Upper lobe of left lung (tissue), 6 donors: ENCODE results near the gene ZG16. TPM values are rescaled to one million over a fixed set of nuclear protein-coding genes. Genes with fewer than 3 reads are reported as not detected.

ENCODE experiments used
- ATAC-seq, 2 donors: fragments of 200-7000 bp; cut with Tn5 transposase; one replicate each; pipeline ENCODE4 v1.9.1; 2022; ENCODE audit warnings: mild to moderate bottlenecking in 2 of 2, moderate library complexity in 2 of 2; ENCODE audit not compliant: low FRiP score in 2 of 2
- DNase-seq, 2 donors: peaks; one replicate each; pipeline ENCODE4 v3.0.0-alpha.2; 2019 to 2020
- H3K27ac ChIP-seq, 4 donors: fragments of 200-600 bp; sonication (generic); one replicate each; pipeline ENCODE4 v1.5.1; 2016 to 2019
- H3K27me3 ChIP-seq, 4 donors: fragments of 200-600 bp; sonication (generic); one replicate each; pipeline ENCODE4 v1.5.1; 2017 to 2019
- H3K36me3 ChIP-seq, 4 donors: fragments of 200-600 bp; sonication (generic); one replicate each; pipeline ENCODE4 v1.5.1; 2016 to 2019
- H3K4me1 ChIP-seq, 4 donors: fragments of 200-600 bp; sonication (generic); one replicate each; pipeline ENCODE4 v1.5.1; 2018 to 2019
- H3K4me3 ChIP-seq, 4 donors: fragments of 200-600 bp; sonication (generic); one replicate each; pipeline ENCODE4 v1.5.1; 2017 to 2019; ENCODE audit warnings: mild to moderate bottlenecking in 2 of 4, moderate library complexity in 1 of 4
- H3K9me3 ChIP-seq, 4 donors: fragments of 200-600 bp; sonication (generic); one replicate each; pipeline ENCODE4 v1.5.1; 2018 to 2019
- CTCF ChIP-seq, 6 experiments: fragments of 450-650 bp in 4 of 6; fragments of 200-600 bp in 2 of 6; sonication (generic) in 2 of 6; IDR thresholded peaks; one replicate each; pipeline ENCODE4 v1.5.1; 2016 to 2019; ENCODE audit warnings: antibody characterized with exemption in 6 of 6
- EP300 ChIP-seq, 4 donors: sonication (generic); formaldehyde crosslinking; IDR thresholded peaks; one replicate each; pipeline ENCODE4 v1.5.1; 2017; ENCODE audit warnings: antibody characterized with exemption in 4 of 4, control low read depth in 2 of 4
- POLR2A ChIP-seq, 4 donors: fragments of 450-650 bp; IDR thresholded peaks; one replicate each; pipeline ENCODE4 v1.5.1; 2016 to 2017; ENCODE audit warnings: antibody characterized with exemption in 4 of 4, mild to moderate bottlenecking in 2 of 4
- POLR2AphosphoS5 ChIP-seq, 2 donors: sonication (generic); formaldehyde crosslinking; IDR thresholded peaks; one replicate each; pipeline ENCODE4 v1.5.1; 2017; ENCODE audit warnings: antibody characterized with exemption in 2 of 2
- WGBS, 2 donors: methylation state at CpG; one replicate each; pipeline ENCODE4 v1.1.5; 2017 to 2018; 5-methylcytosine and 5-hydroxymethylcytosine counted together
- total RNA-seq, 6 donors: library from RNA; depleted of rRNA in 4 of 6; stranded (reverse); fragments of >200 nt in 4 of 6; gene quantifications; one replicate each; pipeline versions ENCODE4 v1.1.0 to v1.2.1, GENCODE V29; 2016 to 2021
- donor health status: DM: no; HTN: no; CAD: no; lungs with moderate emphysema.
- donor health status: DM: no; HTN: yes; CAD: no; lungs with severe emphysema.

The ZG16 gene
- total RNA-seq, 6 donors from 2014 or later = 0.11 TPM; not detected in 5

- no peak overlapping the region for H3K27ac ChIP-seq
- TF ChIP-seq POLR2AphosphoS5 (IDR thresholded peaks at IDR 0.05) (no peak), EP300 (IDR thresholded peaks at IDR 0.05) (no peak)
- H3K9me3 ChIP-seq = no peaks in the 10 kb centered on the region
- peaks cover 2 to 22% (median 12%) of the 10 kb centered on the region in 4 donors for H3K36me3 ChIP-seq
- no peak overlapping the region for H3K4me3 ChIP-seq
- peaks cover 58 to 80% (median 64%) of the 10 kb centered on the region in 4 donors for H3K4me1 ChIP-seq
- ATAC-seq (no peak), DNase-seq (peak in 1 of 2 donors; percentile 58)
- WGBS, 2 donors = 79 to 82% methylated on average over 17 to 23 of the region's 24 CpGs
- H3K27me3 ChIP-seq = peaks cover 0 to 5% (median 0%) of the 10 kb centered on the region in 4 donors
Measured at GRCh38 chr16:29813644-29814562, 35.8 kb downstream of the ZG16 start.

GRCh38 chr16:29814592-29814991 lies 36.5 kb downstream of the ZG16 start:
- Histone ChIP-seq H3K36me3 (peaks cover 0 to 22% (median 9%) of the 10 kb centered on the region in 4 donors), H3K4me1 (peaks cover 56 to 80% (median 64%) of the 10 kb centered on the region in 4 donors), H3K9me3 (no peaks in the 10 kb centered on the region), H3K4me3 (no peak overlapping the region), H3K27ac (peak overlapping the region in 3 of 4 donors; percentile 68 to 94 (median 80)), H3K27me3 (peaks cover 0 to 5% (median 0%) of the 10 kb centered on the region in 4 donors)
- TF ChIP-seq CTCF (IDR thresholded peaks at IDR 0.05) = no peak
- TF ChIP-seq EP300 (IDR thresholded peaks at IDR 0.05) = no peak
- TF ChIP-seq POLR2A (IDR thresholded peaks at IDR 0.05) = no peak
- TF ChIP-seq POLR2AphosphoS5 (IDR thresholded peaks at IDR 0.05) = no peak
- WGBS, 2 donors = 76 to 85% methylated on average over 5 of the region's 5 CpGs
- ATAC-seq = no peak
- no peak for DNase-seq

GRCh38 chr16:29815032-29815721 lies 37.1 kb downstream of the ZG16 start:
- no peak for TF ChIP-seq CTCF (IDR thresholded peaks at IDR 0.05)
- TF ChIP-seq POLR2AphosphoS5 (IDR thresholded peaks at IDR 0.05) = no peak
- 2 to 6% methylated on average over 29 to 39 of the region's 39 CpGs for WGBS, 2 donors
- Histone ChIP-seq H3K27me3 (peaks cover 0 to 5% (median 0%) of the 10 kb centered on the region in 4 donors), H3K9me3 (no peaks in the 10 kb centered on the region), H3K36me3 (peaks cover 0 to 19% (median 6%) of the 10 kb centered on the region in 4 donors), H3K4me3 (peak overlapping the region in 3 of 4 donors; percentile 70 to 79 (median 74)), H3K4me1 (peaks cover 59 to 80% (median 64%) of the 10 kb centered on the region in 4 donors), H3K27ac (peak overlapping the region; percentile 68 to 94 (median 82))
- DNase-seq (peak in 1 of 2 donors; percentile 86), ATAC-seq (no peak)

GRCh38 chr16:29815793-29816693 lies 38.0 kb downstream of the ZG16 start, which contains the start of gene PAGR1:
Gene PAGR1 (plus strand): TSS chr16:29816152. CDS start chr16:29816526, 374 bp downstream.
- TF ChIP-seq POLR2AphosphoS5 (IDR thresholded peaks at IDR 0.05) (peak; percentile 83 to 88), POLR2A (IDR thresholded peaks at IDR 0.05) (peak in 3 of 4 donors; percentile 56 to 84 (median 69)), EP300 (IDR thresholded peaks at IDR 0.05) (no peak), CTCF (IDR thresholded peaks at IDR 0.05) (peak; percentile 88 to 97 (median 93))
- Histone ChIP-seq H3K27ac (peak within 1 kb of the TSS; percentile 80 to 96 (median 90)), H3K9me3 (no peaks in the 10 kb centered on the region), H3K4me3 (peak within 1 kb of the TSS; percentile 70 to 79 (median 76)), H3K27me3 (peaks cover 0 to 5% (median 0%) of the 10 kb centered on the region in 4 donors), H3K4me1 (peaks cover 51 to 77% (median 58%) of the 10 kb centered on the region in 4 donors), H3K36me3 (peaks cover 0 to 15% (median 5%) of the 10 kb centered on the region in 4 donors)
- 0% methylated on average over 28 to 46 of the region's 70 CpGs for WGBS, 2 donors
- DNase-seq (peak; percentile 96 to 99), ATAC-seq (peak; percentile 90 to 95)
